Measurements from ENCODE around the gene VEZT. TPM values are rescaled to one million over a fixed set of nuclear protein-coding genes. Genes with fewer than 3 reads are reported as not detected.
A peak's percentile ranks its signal among the peaks of the same experiment; 100 is the strongest.

The VEZT gene
- total and polyA plus RNA-seq, 9 of the 15 experiments (the other 6 are each of a cell fraction or from before 2014, with no cell fraction given): 16.1 to 61.5 (median 32.6) TPM

- TF ChIP-seq ZNF318 (IDR thresholded peaks at IDR 0.05; ENCODE audit: borderline replicate concordance in 1 of 2, low read depth in 1 of 2): no peak
- TF ChIP-seq ZNF780A (CRISPR knock-in tag; IDR thresholded peaks at IDR 0.05): no peak
- TF ChIP-seq MYC (IDR thresholded peaks at IDR 0.05; ENCODE audit: low read depth, low read length): no peak
- TF ChIP-seq MYC (CRISPR knock-in tag; IDR thresholded peaks at IDR 0.05; ENCODE audit: borderline replicate concordance, low read depth): no peak
- no peak for TF ChIP-seq MYBL2 (IDR thresholded peaks at IDR 0.05; ENCODE audit: low read depth)
- TF ChIP-seq MYBL2 (CRISPR knock-in tag; IDR thresholded peaks at IDR 0.05; ENCODE audit: borderline replicate concordance): no peak
- no peak for TF ChIP-seq ZNF232 (CRISPR knock-in tag; IDR thresholded peaks at IDR 0.05)
- peak; percentile 74; the same call in 1 of the 2 replicates for TF ChIP-seq ZNF766 (CRISPR knock-in tag; conservative IDR thresholded peaks at IDR 0.05)
- peak; percentile 16 for TF ChIP-seq PRDM10 (IDR thresholded peaks at IDR 0.05; ENCODE audit: partially characterized antibody)
- no peak for TF ChIP-seq SIX5 (IDR thresholded peaks at IDR 0.05; ENCODE audit: borderline replicate concordance in 1 of 2, insufficient read depth in 1 of 2, low read depth in 1 of 2, low read length in 2 of 2)
- no peak for TF ChIP-seq NUFIP1 (IDR thresholded peaks at IDR 0.05; ENCODE audit: partially characterized antibody)
- TF ChIP-seq ARID1B (IDR thresholded peaks at IDR 0.05): peak; percentile 86
- TF ChIP-seq NCOA1 (IDR thresholded peaks at IDR 0.05; ENCODE audit: low read depth): no peak; the same call in 1 of the 2 replicates
- no peak for TF ChIP-seq NR3C1 (CRISPR knock-in tag; IDR thresholded peaks at IDR 0.05)
- no peak for TF ChIP-seq MAX (CRISPR knock-in tag; IDR thresholded peaks at IDR 0.05)
These were observed 44.0 kb upstream of the VEZT start (continued) for GRCh38 chr12:95173392-95174251.

All from K562 (cell line).